ENCODE results near the gene ZMYND10. TPM values are rescaled to one million over a fixed set of nuclear protein-coding genes. Genes with fewer than 3 reads are reported as not detected.

ZMYND10 gene
- total and polyA plus RNA-seq, 9 of the 15 experiments (the other 6 are each of a cell fraction or from before 2014, with no cell fraction given) = 0.20 to 2.8 (median 0.70) TPM

GRCh38 chr3:50297896-50298725, 47.4 kb downstream of the ZMYND10 start (continued):
- no peak for TF ChIP-seq ZNF79 (CRISPR knock-in tag; IDR thresholded peaks at IDR 0.05; ENCODE audit: low read depth)
- TF ChIP-seq TAL1 (IDR thresholded peaks at IDR 0.05) = no peak
- no peak for TF ChIP-seq ZNF407 (IDR thresholded peaks at IDR 0.05; ENCODE audit: low read depth)
- TF ChIP-seq EZH2 (IDR thresholded peaks at IDR 0.05; ENCODE audit: borderline replicate concordance, low read depth, low read length) = no peak
- no peak for TF ChIP-seq ZNF280B (CRISPR knock-in tag; IDR thresholded peaks at IDR 0.05)
- TF ChIP-seq, protein P1, sequence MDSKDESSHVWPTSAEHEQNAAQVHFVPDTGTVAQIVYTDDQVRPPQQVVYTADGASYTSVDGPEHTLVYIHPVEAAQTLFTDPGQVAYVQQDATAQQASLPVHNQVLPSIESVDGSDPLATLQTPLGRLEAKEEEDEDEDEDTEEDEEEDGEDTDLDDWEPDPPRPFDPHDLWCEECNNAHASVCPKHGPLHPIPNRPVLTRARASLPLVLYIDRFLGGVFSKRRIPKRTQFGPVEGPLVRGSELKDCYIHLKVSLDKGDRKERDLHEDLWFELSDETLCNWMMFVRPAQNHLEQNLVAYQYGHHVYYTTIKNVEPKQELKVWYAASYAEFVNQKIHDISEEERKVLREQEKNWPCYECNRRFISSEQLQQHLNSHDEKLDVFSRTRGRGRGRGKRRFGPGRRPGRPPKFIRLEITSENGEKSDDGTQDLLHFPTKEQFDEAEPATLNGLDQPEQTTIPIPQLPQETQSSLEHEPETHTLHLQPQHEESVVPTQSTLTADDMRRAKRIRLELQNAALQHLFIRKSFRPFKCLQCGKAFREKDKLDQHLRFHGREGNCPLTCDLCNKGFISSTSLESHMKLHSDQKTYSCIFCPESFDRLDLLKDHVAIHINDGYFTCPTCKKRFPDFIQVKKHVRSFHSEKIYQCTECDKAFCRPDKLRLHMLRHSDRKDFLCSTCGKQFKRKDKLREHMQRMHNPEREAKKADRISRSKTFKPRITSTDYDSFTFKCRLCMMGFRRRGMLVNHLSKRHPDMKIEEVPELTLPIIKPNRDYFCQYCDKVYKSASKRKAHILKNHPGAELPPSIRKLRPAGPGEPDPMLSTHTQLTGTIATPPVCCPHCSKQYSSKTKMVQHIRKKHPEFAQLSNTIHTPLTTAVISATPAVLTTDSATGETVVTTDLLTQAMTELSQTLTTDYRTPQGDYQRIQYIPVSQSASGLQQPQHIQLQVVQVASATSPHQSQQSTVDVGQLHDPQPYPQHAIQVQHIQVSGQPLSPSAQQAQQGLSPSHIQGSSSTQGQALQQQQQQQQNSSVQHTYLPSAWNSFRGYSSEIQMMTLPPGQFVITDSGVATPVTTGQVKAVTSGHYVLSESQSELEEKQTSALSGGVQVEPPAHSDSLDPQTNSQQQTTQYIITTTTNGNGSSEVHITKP (IDR thresholded peaks at IDR 0.05; ENCODE audit: partially characterized antibody) = peak; percentile 6
- TF ChIP-seq EP300 (IDR thresholded peaks at IDR 0.05; ENCODE audit: low read length) = peak; percentile 43
- TF ChIP-seq U2AF1 (optimal IDR thresholded peaks at IDR 0.05; ENCODE audit: low read depth, low read length) = no peak
- TF ChIP-seq TSHZ1 (CRISPR knock-in tag; IDR thresholded peaks at IDR 0.05) = no peak

All from K562 (cell line).